Measurements from ENCODE around the gene NAP1L1.

Gene NAP1L1

GRCh38 chr12:76040461-76040860 lies 44.0 kb downstream of the NAP1L1 start:
- DNase-seq (ENCODE audit: low spot score): no peak

GRCh38 chr12:76038176-76038575 lies 46.3 kb downstream of the NAP1L1 start:
- no peak for DNase-seq (ENCODE audit: low spot score)

- peak; percentile 81 for DNase-seq (ENCODE audit: low spot score)
These were observed 47.1 kb downstream of the NAP1L1 start for GRCh38 chr12:76037130-76038103.

GRCh38 chr12:76035045-76035444 lies 49.4 kb downstream of the NAP1L1 start:
- DNase-seq (ENCODE audit: low spot score): no peak

GRCh38 chr12:76033081-76034011 lies 51.1 kb downstream of the NAP1L1 start:
- DNase-seq (ENCODE audit: low spot score): no peak

- DNase-seq (ENCODE audit: low spot score): peak; percentile 42
These were observed 52.2 kb downstream of the NAP1L1 start for GRCh38 chr12:76032043-76032981.

- peak; percentile 96 for DNase-seq (ENCODE audit: low spot score)
These were observed 53.0 kb downstream of the NAP1L1 start, which contains the start of gene PHLDA1 for GRCh38 chr12:76031414-76032042. Gene PHLDA1, minus strand, starts transcription at chr12:76031776.

GRCh38 chr12:76031081-76031413 lies 53.4 kb downstream of the NAP1L1 start:
- no peak for DNase-seq (ENCODE audit: low spot score)

- peak; percentile 62 for DNase-seq (ENCODE audit: low spot score)
These were observed 54.0 kb downstream of the NAP1L1 start for GRCh38 chr12:76030341-76031080.

GRCh38 chr12:76029982-76030340 lies 54.5 kb downstream of the NAP1L1 start:
- no peak for DNase-seq (ENCODE audit: low spot score)

GRCh38 chr12:76028571-76029277 lies 55.8 kb downstream of the NAP1L1 start:
- DNase-seq (ENCODE audit: low spot score): no peak

GRCh38 chr12:76026643-76027063 lies 57.8 kb downstream of the NAP1L1 start:
- DNase-seq (ENCODE audit: low spot score): no peak

GRCh38 chr12:76025601-76026575 lies 58.6 kb downstream of the NAP1L1 start:
- DNase-seq (ENCODE audit: low spot score): no peak

GRCh38 chr12:76024942-76025600 lies 59.4 kb downstream of the NAP1L1 start:
- DNase-seq (ENCODE audit: low spot score): no peak

- DNase-seq (ENCODE audit: low spot score): no peak
These were observed 60.2 kb downstream of the NAP1L1 start for GRCh38 chr12:76024102-76024781.

GRCh38 chr12:76023069-76023690 lies 61.3 kb downstream of the NAP1L1 start:
- no peak for DNase-seq (ENCODE audit: low spot score)

- no peak for DNase-seq (ENCODE audit: low spot score)
These were observed 62.0 kb downstream of the NAP1L1 start for GRCh38 chr12:76022506-76022905.

Data from CD4-positive, alpha-beta T cell treated with Interleukin-2 at 100 ng/mL for 4 hours (primary cell).